ENCODE data around the gene TJAP1.

TJAP1 gene, protein sequence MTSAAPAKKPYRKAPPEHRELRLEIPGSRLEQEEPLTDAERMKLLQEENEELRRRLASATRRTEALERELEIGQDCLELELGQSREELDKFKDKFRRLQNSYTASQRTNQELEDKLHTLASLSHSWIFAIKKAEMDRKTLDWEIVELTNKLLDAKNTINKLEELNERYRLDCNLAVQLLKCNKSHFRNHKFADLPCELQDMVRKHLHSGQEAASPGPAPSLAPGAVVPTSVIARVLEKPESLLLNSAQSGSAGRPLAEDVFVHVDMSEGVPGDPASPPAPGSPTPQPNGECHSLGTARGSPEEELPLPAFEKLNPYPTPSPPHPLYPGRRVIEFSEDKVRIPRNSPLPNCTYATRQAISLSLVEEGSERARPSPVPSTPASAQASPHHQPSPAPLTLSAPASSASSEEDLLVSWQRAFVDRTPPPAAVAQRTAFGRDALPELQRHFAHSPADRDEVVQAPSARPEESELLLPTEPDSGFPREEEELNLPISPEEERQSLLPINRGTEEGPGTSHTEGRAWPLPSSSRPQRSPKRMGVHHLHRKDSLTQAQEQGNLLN

GRCh38 chr6:43477235-43478007, at the start of gene TJAP1:
TSS of gene TJAP1 (plus strand) at chr6:43477570. CDS start at chr6:43499002, 21,432 bp downstream.
- in situ Hi-C loops (cut with HindIII; ENCODE audit: low sequenced_read_pairs): no loop called here

- in situ Hi-C loops (cut with HindIII; ENCODE audit: low sequenced_read_pairs): no loop called here
Measured at GRCh38 chr6:43428112-43428570, 49.2 kb upstream of the TJAP1 start.

DNA sequence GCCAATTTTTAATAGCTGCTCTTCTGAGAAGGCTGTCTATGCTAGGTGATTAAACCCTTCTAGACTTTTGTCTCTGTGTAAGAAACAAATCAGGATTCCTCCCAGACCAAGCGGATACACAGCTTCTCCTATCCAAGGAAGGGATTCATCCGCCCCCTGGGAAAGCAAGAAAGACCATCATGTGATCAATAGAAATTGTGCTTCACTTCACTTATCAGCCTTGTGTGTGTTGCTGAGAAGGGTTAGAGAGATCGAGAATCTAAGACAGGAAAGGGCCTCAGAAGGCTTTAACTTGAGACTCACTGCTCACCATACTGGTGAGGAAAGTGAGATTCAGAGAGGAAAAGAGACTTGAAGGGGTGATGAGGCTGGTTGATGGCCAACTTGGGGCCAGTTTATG, 48.5 kb upstream of the TJAP1 start:
- in situ Hi-C loops (cut with HindIII; ENCODE audit: low sequenced_read_pairs): no loop called here

DNA sequence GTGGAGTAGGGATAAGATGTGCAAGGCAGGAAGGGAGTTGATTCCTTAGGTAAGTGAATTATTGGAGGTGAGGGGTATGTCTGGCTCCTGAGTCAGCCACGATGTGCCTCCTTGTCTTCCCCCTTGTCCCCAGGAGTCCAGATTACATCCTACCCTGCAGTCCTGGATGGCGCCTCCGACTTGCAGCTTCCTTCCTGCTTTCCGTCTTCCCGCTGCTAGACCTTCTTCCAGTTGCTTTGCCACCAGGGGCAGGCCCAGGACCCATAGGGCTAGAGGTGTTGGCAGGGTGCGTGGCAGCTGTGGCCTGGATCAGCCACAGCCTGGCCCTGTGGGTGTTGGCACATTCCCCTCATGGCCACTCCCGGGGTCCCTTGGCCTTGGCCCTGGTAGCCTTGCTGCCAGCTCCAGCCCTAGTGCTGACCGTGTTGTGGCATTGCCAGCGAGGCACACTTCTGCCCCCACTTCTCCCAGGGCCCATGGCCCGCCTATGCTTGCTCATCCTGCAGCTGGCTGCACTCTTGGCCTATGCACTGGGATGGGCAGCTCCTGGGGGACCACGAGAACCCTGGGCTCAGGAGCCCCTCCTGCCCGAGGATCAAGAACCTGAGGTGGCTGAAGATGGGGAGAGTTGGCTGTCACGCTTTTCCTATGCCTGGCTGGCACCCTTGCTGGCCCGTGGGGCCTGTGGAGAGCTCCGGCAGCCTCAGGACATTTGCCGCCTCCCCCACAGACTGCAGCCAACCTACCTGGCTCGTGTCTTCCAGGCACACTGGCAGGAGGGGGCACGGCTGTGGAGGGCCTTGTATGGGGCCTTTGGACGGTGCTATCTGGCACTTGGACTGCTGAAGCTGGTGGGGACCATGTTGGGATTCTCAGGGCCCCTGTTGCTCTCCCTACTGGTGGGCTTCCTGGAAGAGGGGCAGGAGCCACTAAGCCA, 45.1 kb upstream of the TJAP1 start:
- in situ Hi-C loops (cut with HindIII; ENCODE audit: low sequenced_read_pairs): no loop called here

DNA sequence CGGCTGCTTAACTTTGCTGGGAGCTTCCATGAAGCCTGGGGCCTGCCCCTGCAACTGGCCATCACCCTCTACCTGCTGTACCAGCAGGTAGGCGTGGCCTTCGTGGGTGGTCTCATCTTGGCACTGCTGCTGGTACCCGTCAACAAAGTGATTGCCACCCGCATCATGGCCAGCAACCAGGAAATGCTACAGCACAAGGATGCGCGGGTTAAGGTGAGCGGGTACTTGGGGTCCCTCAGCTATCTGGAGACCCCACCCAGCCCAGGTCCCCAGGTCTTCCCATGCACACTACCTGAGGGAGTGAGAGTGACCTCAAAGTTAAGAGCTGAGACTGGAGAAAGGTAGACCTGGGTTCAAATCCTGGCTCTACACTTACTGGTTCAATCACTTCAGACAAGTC, 44.2 kb upstream of the TJAP1 start:
- in situ Hi-C loops (cut with HindIII; ENCODE audit: low sequenced_read_pairs): no loop called here

- in situ Hi-C loops (cut with HindIII; ENCODE audit: low sequenced_read_pairs): no loop called here
Measured at GRCh38 chr6:43434001-43434840, 43.1 kb upstream of the TJAP1 start.

DNA sequence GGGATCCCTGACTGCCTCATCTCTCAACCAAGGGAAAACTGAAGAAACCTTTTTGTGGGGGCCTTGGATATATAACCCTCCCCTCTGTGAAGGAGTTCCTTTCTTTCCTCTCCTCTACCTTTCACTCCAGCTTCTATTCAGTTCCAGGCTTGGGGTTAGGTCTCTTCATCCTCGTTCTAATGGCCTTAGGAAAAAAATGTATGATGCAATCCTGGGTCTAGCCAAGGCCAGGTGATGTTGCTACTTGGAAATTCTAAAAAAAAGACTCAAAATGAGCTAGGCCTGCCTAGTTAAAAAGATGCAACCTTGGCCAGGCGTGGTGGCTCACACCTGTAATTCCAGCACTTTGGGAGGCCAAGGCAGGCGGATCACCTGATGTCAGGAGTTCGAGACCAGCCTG, 42.4 kb upstream of the TJAP1 start:
- in situ Hi-C loops (cut with HindIII; ENCODE audit: low sequenced_read_pairs): no loop called here

DNA sequence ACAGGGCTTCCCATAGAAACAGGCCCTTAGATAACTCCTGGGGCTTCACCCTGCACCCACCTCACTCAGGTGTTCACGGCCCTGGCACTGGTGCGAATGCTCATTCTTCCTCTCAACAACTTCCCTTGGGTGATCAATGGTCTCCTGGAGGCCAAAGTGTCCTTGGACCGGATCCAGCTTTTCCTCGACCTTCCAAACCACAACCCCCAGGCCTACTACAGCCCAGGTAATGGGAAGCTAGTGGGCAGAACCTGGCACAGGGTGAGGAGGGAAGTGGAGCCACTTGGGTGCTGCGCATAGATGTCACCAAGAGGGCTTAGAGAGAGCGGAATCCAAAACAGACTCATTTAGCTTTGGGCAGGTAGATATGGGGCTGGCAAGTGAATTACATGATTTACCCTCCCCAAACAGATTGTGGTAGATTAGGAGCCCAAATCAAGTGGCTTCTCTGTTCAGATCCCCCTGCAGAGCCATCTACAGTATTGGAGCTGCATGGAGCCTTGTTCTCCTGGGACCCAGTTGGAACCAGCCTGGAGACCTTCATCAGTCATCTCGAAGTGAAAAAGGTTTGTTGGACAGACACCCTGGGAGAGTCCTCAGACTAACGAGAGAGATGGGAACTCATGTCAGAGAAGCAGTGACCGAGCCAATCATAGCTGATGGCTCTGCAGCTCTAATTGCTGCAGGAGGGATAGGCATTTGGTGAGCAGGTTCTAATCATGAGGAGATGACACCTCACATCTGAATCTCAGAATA, 41.5 kb upstream of the TJAP1 start:
- in situ Hi-C loops (cut with HindIII; ENCODE audit: low sequenced_read_pairs): no loop called here

GRCh38 chr6:43436577-43437282, 40.6 kb upstream of the TJAP1 start:
- in situ Hi-C loops (cut with HindIII; ENCODE audit: low sequenced_read_pairs): no loop called here

GRCh38 chr6:43437700-43438099, 39.7 kb upstream of the TJAP1 start:
- in situ Hi-C loops (cut with HindIII; ENCODE audit: low sequenced_read_pairs): no loop called here

GRCh38 chr6:43442935-43443334, 34.4 kb upstream of the TJAP1 start:
- in situ Hi-C loops (cut with HindIII; ENCODE audit: low sequenced_read_pairs): loop anchor here (5.0 to 10.0 kb wide), 2 partner anchors 61 to 62 kb away; no protein-coding TSS in a partner anchor

GRCh38 chr6:43444036-43444435, 33.3 kb upstream of the TJAP1 start:
- in situ Hi-C loops (cut with HindIII; ENCODE audit: low sequenced_read_pairs): loop anchor here (5.0 to 10.0 kb wide), 2 partner anchors 61 to 62 kb away; no protein-coding TSS in a partner anchor

- in situ Hi-C loops (cut with HindIII; ENCODE audit: low sequenced_read_pairs): loop anchor here (5.0 to 10.0 kb wide), 2 partner anchors 60 to 62 kb away; no protein-coding TSS in a partner anchor
Measured at GRCh38 chr6:43444582-43444981, 32.8 kb upstream of the TJAP1 start.

DNA sequence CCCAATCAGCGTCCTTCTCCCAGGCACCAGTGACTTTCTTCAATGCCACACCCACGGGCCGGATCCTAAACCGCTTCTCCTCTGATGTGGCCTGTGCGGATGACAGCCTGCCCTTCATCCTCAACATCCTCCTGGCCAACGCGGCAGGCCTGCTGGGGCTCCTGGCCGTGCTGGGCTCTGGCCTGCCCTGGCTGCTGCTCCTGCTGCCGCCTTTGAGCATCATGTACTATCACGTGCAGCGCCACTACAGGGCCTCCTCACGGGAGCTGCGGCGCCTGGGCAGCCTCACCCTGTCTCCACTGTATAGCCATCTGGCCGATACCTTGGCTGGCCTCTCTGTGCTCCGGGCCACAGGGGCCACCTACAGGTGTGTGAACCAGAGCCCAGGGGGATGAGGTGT, 31.8 kb upstream of the TJAP1 start:
- in situ Hi-C loops (cut with HindIII; ENCODE audit: low sequenced_read_pairs): loop anchor here (10.0 kb wide), 1 partner anchor 59 kb away; no protein-coding TSS in a partner anchor

- in situ Hi-C loops (cut with HindIII; ENCODE audit: low sequenced_read_pairs): loop anchor here (10.0 kb wide), 1 partner anchor 57 kb away; no protein-coding TSS in a partner anchor
Measured at GRCh38 chr6:43447604-43448003, 29.8 kb upstream of the TJAP1 start.

GRCh38 chr6:43448916-43449315, 28.5 kb upstream of the TJAP1 start:
- in situ Hi-C loops (cut with HindIII; ENCODE audit: low sequenced_read_pairs): loop anchor here (10.0 kb wide), 1 partner anchor 56 kb away; no protein-coding TSS in a partner anchor

DNA sequence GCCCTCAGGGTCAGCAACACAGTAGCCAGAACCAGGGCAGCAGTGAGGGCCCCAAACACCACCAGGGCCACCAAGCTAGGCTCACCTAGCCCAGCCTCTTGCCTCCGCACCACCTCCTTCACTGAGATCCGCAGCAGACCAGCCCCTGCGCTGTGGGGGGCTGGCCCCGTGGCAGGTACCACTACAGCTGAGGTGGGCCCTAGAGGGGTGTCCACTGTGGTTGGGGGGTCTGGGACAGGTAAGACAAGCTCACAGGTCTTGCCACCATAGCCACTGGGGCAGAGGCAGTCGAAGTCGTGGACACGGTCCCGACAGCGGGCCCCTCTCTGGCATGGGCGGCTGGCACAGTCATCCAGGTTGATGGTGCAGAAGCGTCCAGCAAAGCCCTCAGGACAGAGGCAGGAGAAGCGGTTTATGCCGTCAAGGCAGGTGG, 26.7 kb upstream of the TJAP1 start:
- in situ Hi-C loops (cut with HindIII; ENCODE audit: low sequenced_read_pairs): no loop called here

GRCh38 chr6:43451348-43451747, 26.0 kb upstream of the TJAP1 start:
- in situ Hi-C loops (cut with HindIII; ENCODE audit: low sequenced_read_pairs): no loop called here

All from endothelial cell of hepatic sinusoid (primary cell).